NB4 (cell line): ENCODE measurements around the gene MRPL22.
"Not testable (repeated sequence)": the region's sequence is repeated elsewhere in the genome, so short reads cannot be mapped to it uniquely, and the experiment has no call there.

ENCODE experiments used
- MYC ChIP-seq: IDR thresholded peaks from 2 replicates; pipeline ENCODE4 v1.6.1; 2011; ENCODE audit warnings: low read depth, low read length
- POLR2A ChIP-seq: IDR thresholded peaks from 2 replicates; pipeline ENCODE4 v1.6.1; 2011; ENCODE audit warnings: mild to moderate bottlenecking; ENCODE audit not compliant: insufficient read length; ENCODE audit errors: extremely low read depth
- TF ChIP-seq, protein P1 (sequence below): IDR thresholded peaks from one replicate; pipeline ENCODE4 v1.5.1; 2012; ENCODE audit warnings: low read depth, low read length
- TF ChIP-seq, protein P2 (sequence below): IDR thresholded peaks from 2 replicates; pipeline ENCODE4 v1.6.1; 2011; ENCODE audit warnings: low read depth, low read length

DNA sequence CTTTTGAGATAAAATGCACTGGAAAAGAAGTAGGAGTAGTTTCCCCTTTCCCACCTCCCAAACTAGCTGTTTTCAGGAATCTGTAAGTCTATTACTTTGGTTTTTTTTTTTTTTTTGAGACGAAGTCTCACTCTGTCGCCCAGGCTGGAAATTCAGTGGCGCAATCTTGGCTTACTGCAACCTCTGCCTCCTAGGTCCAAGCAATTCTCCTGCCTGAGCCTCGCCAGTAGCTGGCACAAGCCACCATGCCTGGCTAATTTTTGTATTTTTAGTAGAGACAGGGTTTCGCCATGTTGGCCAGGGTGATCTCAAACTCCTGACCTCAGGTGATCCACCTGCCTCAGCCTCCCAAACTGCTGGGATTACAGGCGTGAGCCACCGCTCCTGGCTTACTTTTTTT is 35.3 kb upstream of the MRPL22 start:
- not testable (repeated sequence) for TF ChIP-seq POLR2A, MYC
- TF ChIP-seq, protein P1, sequence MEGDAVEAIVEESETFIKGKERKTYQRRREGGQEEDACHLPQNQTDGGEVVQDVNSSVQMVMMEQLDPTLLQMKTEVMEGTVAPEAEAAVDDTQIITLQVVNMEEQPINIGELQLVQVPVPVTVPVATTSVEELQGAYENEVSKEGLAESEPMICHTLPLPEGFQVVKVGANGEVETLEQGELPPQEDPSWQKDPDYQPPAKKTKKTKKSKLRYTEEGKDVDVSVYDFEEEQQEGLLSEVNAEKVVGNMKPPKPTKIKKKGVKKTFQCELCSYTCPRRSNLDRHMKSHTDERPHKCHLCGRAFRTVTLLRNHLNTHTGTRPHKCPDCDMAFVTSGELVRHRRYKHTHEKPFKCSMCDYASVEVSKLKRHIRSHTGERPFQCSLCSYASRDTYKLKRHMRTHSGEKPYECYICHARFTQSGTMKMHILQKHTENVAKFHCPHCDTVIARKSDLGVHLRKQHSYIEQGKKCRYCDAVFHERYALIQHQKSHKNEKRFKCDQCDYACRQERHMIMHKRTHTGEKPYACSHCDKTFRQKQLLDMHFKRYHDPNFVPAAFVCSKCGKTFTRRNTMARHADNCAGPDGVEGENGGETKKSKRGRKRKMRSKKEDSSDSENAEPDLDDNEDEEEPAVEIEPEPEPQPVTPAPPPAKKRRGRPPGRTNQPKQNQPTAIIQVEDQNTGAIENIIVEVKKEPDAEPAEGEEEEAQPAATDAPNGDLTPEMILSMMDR = not testable (repeated sequence)
- TF ChIP-seq, protein P2, sequence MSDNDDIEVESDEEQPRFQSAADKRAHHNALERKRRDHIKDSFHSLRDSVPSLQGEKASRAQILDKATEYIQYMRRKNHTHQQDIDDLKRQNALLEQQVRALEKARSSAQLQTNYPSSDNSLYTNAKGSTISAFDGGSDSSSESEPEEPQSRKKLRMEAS = not testable (repeated sequence)
